Smooth muscle cell of the pulmonary artery (primary cell): ENCODE results near the gene BTNL8. TPM values are rescaled to one million over a fixed set of nuclear protein-coding genes. Genes with fewer than 3 reads are reported as not detected.

Experiments used
- total RNA-seq: library from RNA; depleted of rRNA; stranded (reverse); fragments of >200 nt; gene quantifications from 2 replicates; pipeline ENCODE4 v1.2.3, GENCODE V29; 2014

The BTNL8 gene
- not detected in 2 replicates for total RNA-seq

GRCh38 chr5:180898621-180899246 lies at the start of gene BTNL8:
Gene BTNL8, plus strand, starts transcription at chr5:180899159. Its CDS starts 152 bp downstream, at chr5:180899311.

GRCh38 chr5:180860887-180861822 lies 37.8 kb upstream of the BTNL8 start, which contains the start of gene ZFP62:
Gene ZFP62, minus strand, starts transcription at chr5:180861276. Its CDS starts 57 bp downstream, at chr5:180861219.

DNA sequence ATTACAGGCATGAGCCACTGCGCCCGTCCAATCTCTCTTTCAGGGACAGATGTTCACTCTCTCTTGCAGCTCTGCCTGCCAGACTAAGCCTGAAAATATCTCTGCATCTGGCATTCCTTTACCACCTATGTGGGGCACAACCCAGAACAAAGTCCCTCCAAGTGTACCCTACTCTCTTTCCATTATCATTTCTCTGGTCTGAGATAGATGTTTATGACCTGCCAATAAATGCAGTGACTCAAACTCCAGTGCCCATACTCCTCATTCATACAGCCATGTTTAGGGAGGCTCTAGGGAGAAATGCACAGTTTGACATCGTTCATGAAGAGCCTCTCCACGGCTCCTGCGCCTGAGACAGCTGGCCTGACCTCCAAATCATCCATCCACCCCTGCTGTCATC lies 89.6 kb downstream of the BTNL8 start, which contains the start of gene BTNL3:
BTNL3 (plus strand) TSS at position 255 of the 400 bp plus-strand sequence. CDS start 183 bp downstream, outside the sequence.

Other genes with a start within 250 kb of the BTNL8 start
- gene FLT4, start 249.6 kb upstream of the BTNL8 start, total RNA-seq: 0.03 and 0.33 TPM in 2 replicates
- gene OR2Y1, start 159.1 kb upstream of the BTNL8 start, total RNA-seq: not detected in 2 replicates
- gene MGAT1, start 96.4 kb upstream of the BTNL8 start, total RNA-seq: 103 and 115 TPM in 2 replicates
- gene ZFP62, start 37.9 kb upstream of the BTNL8 start, total RNA-seq: 17.4 and 17.5 TPM in 2 replicates
- not detected in 2 replicates for gene BTNL3, start 89.7 kb downstream of the BTNL8 start, total RNA-seq
- not detected in 2 replicates for gene BTNL9, start 141.1 kb downstream of the BTNL8 start, total RNA-seq
- not detected in 2 replicates for gene OR2V1, start 232.0 kb downstream of the BTNL8 start, total RNA-seq
- not detected in 2 replicates for gene OR2V2, start 248.4 kb downstream of the BTNL8 start, total RNA-seq